ENCODE data around the gene SUSD1. TPM values are rescaled to one million over a fixed set of nuclear protein-coding genes. Genes with fewer than 3 reads are reported as not detected.

SUSD1 gene
- total RNA-seq, 1 experiment from 2014 or later, result 7.4 TPM

- no peaks in the 10 kb centered on the region for H3K36me3 ChIP-seq (ENCODE audit: low read depth, low read length)
- no peak for DNase-seq
- H3K4me2 ChIP-seq (ENCODE audit: low read length), result no peak overlapping the region
- no peak overlapping the region for H3K9ac ChIP-seq (ENCODE audit: low read length)
- H3K4me3 ChIP-seq (ENCODE audit: low read length), result no peak overlapping the region
- no peak overlapping the region for H3K27ac ChIP-seq (ENCODE audit: low read length)
- no peaks in the 10 kb centered on the region for H3K9me3 ChIP-seq (ENCODE audit: low read length)
- H2AFZ ChIP-seq (ENCODE audit: low read length), result no peak overlapping the region
- TF ChIP-seq EZH2phosphoT487 (IDR thresholded peaks at IDR 0.05; ENCODE audit: borderline replicate concordance, low read length) (no peak), EZH2 (IDR thresholded peaks at IDR 0.05; ENCODE audit: low read length, unreplicated experiment) (no peak), CTCF (conservative IDR thresholded peaks at IDR 0.05; ENCODE audit: low read depth, low read length) (no peak)
- no peaks in the 10 kb centered on the region for H3F3A ChIP-seq (ENCODE audit: low read length, unreplicated experiment)
- no peak for ATAC-seq
- BruUV-seq (replicated peaks), result no TSS peak
- CTCF ChIA-PET, result no interaction called here
- POLR2A ChIA-PET (ENCODE audit: unreplicated experiment), result no interaction called here
- no peaks in the 10 kb centered on the region for H4K20me1 ChIP-seq (ENCODE audit: low read length)
- H3K9me2 ChIP-seq (replicated peaks; ENCODE audit: low read length), result no peaks in the 10 kb centered on the region
- H3K79me2 ChIP-seq (ENCODE audit: low read length), result no peaks in the 10 kb centered on the region
- intact Hi-C loops (cut with micrococcal nuclease), result no loop called here
- peaks cover 8% of the 10 kb centered on the region for H3K4me1 ChIP-seq (ENCODE audit: insufficient read depth, low read length)
- no peaks in the 10 kb centered on the region for H3K27me3 ChIP-seq (ENCODE audit: low read length)
These were observed 17.1 kb downstream of the SUSD1 start for GRCh38 chr9:112157961-112158360.

GRCh38 chr9:112157087-112157486 lies 18.0 kb downstream of the SUSD1 start:
- TF ChIP-seq EZH2 (IDR thresholded peaks at IDR 0.05; ENCODE audit: low read length, unreplicated experiment), result no peak
- no peak for TF ChIP-seq CTCF (conservative IDR thresholded peaks at IDR 0.05; ENCODE audit: low read depth, low read length)
- TF ChIP-seq EZH2phosphoT487 (IDR thresholded peaks at IDR 0.05; ENCODE audit: borderline replicate concordance, low read length), result no peak
- ATAC-seq (no peak), DNase-seq (no peak)
- Histone ChIP-seq H2AFZ (ENCODE audit: low read length) (no peak overlapping the region), H3K4me1 (ENCODE audit: insufficient read depth, low read length) (peaks cover under 1% of the 10 kb centered on the region; the same call in 1 of the 2 replicates), H3F3A (ENCODE audit: low read length, unreplicated experiment) (no peaks in the 10 kb centered on the region), H3K27me3 (ENCODE audit: low read length) (no peaks in the 10 kb centered on the region), H3K4me3 (ENCODE audit: low read length) (no peak overlapping the region), H3K36me3 (ENCODE audit: low read depth, low read length) (no peaks in the 10 kb centered on the region), H3K9ac (ENCODE audit: low read length) (no peak overlapping the region), H3K79me2 (ENCODE audit: low read length) (no peaks in the 10 kb centered on the region), H3K9me2 (replicated peaks; ENCODE audit: low read length) (no peaks in the 10 kb centered on the region), H3K9me3 (ENCODE audit: low read length) (no peaks in the 10 kb centered on the region), H3K4me2 (ENCODE audit: low read length) (no peak overlapping the region), H4K20me1 (ENCODE audit: low read length) (no peaks in the 10 kb centered on the region), H3K27ac (ENCODE audit: low read length) (no peak overlapping the region)
- CTCF ChIA-PET, result no interaction called here
- no TSS peak for BruUV-seq (replicated peaks)
- intact Hi-C loops (cut with micrococcal nuclease), result no loop called here
- POLR2A ChIA-PET (ENCODE audit: unreplicated experiment), result no interaction called here

- BruUV-seq (replicated peaks), result no TSS peak
These were observed 25.9 kb downstream of the SUSD1 start for GRCh38 chr9:112149211-112149610.

More at GRCh38 chr9:112149211-112149610, 25.9 kb downstream of the SUSD1 start:
- intact Hi-C loops (cut with micrococcal nuclease), result no loop called here
- Histone ChIP-seq H3K36me3 (ENCODE audit: low read depth, low read length) (no peaks in the 10 kb centered on the region), H3K27me3 (ENCODE audit: low read length) (no peaks in the 10 kb centered on the region), H3K9me2 (replicated peaks; ENCODE audit: low read length) (no peaks in the 10 kb centered on the region), H4K20me1 (ENCODE audit: low read length) (no peaks in the 10 kb centered on the region), H3F3A (ENCODE audit: low read length, unreplicated experiment) (no peaks in the 10 kb centered on the region), H3K79me2 (ENCODE audit: low read length) (no peaks in the 10 kb centered on the region), H2AFZ (ENCODE audit: low read length) (no peak overlapping the region), H3K9ac (ENCODE audit: low read length) (no peak overlapping the region), H3K9me3 (ENCODE audit: low read length) (no peaks in the 10 kb centered on the region), H3K4me1 (ENCODE audit: insufficient read depth, low read length) (peaks cover 27% of the 10 kb centered on the region), H3K4me2 (ENCODE audit: low read length) (no peak overlapping the region), H3K4me3 (ENCODE audit: low read length) (no peak overlapping the region), H3K27ac (ENCODE audit: low read length) (no peak overlapping the region)
- no peak for DNase-seq
- ChIA-PET POLR2A (ENCODE audit: unreplicated experiment) (no interaction called here), CTCF (no interaction called here)
- ATAC-seq, result no peak
- TF ChIP-seq CTCF (conservative IDR thresholded peaks at IDR 0.05; ENCODE audit: low read depth, low read length) (no peak), EZH2 (IDR thresholded peaks at IDR 0.05; ENCODE audit: low read length, unreplicated experiment) (no peak), EZH2phosphoT487 (IDR thresholded peaks at IDR 0.05; ENCODE audit: borderline replicate concordance, low read length) (no peak)

Measured in PC-3 (cell line).